Transverse colon (tissue), 4 donors: ENCODE results near the gene RARS1. TPM values are rescaled to one million over a fixed set of nuclear protein-coding genes. Genes with fewer than 3 reads are reported as not detected.

Source experiments
- DNase-seq: peaks from one replicate; pipeline ENCODE4 v3.0.0-alpha.2; 2019
- H3K27ac ChIP-seq, 4 donors: fragments of 200-600 bp; sonication (generic); 2 replicates each; pipeline ENCODE4 v1.5.1; 2016 to 2018; ENCODE audit warnings: inconsistent platforms in 4 of 4
- H3K27me3 ChIP-seq: fragments of 200-600 bp; sonication (generic); 2 replicates; pipeline ENCODE4 v1.5.1; 2017; ENCODE audit warnings: inconsistent platforms
- H3K36me3 ChIP-seq, 4 donors: fragments of 200-600 bp; sonication (generic); 2 replicates each; pipeline ENCODE4 v1.5.1; 2017 to 2019; ENCODE audit warnings: inconsistent platforms in 4 of 4
- H3K4me1 ChIP-seq, 4 donors: fragments of 200-600 bp; sonication (generic); 2 replicates each; pipeline ENCODE4 v1.5.1; 2017 to 2020; ENCODE audit warnings: inconsistent platforms in 4 of 4
- H3K4me3 ChIP-seq, 4 donors: fragments of 200-600 bp; sonication (generic); 1 replicate in 1 of 4; 2 replicates in 3 of 4; pipeline versions ENCODE4 v1.5.1 to v1.6.1; 2017 to 2019; ENCODE audit warnings: inconsistent platforms in 4 of 4
- H3K9me3 ChIP-seq, 2 donors: fragments of 200-600 bp; sonication (generic); 2 replicates each; pipeline ENCODE4 v1.5.1; 2017 to 2019; ENCODE audit warnings: inconsistent platforms in 2 of 2
- EP300 ChIP-seq: sonication (generic); formaldehyde crosslinking; IDR thresholded peaks from one replicate; pipeline ENCODE4 v1.6.1; 2017; ENCODE audit warnings: antibody characterized with exemption, low read depth
- POLR2A ChIP-seq: fragments of 450-650 bp; IDR thresholded peaks from one replicate; pipeline ENCODE4 v1.6.1; 2016; ENCODE audit warnings: antibody characterized with exemption, mild to moderate bottlenecking, moderate library complexity
- POLR2AphosphoS5 ChIP-seq, 3 donors: sonication (generic); formaldehyde crosslinking; IDR thresholded peaks; one replicate each; pipeline ENCODE4 v1.6.1; 2016; ENCODE audit warnings: antibody characterized with exemption in 3 of 3
- WGBS, 2 donors: methylation state at CpG; one replicate each; pipeline ENCODE4 v1.1.5; 2018; ENCODE audit warnings: low coverage in 1 of 2; 5-methylcytosine and 5-hydroxymethylcytosine counted together
- in situ Hi-C, 4 donors: fragments of 200-750 bp; cut with MboI; loops; one replicate each; pipeline versions ENCODE4 v1.15.0 to v1.15.1; 2017; ENCODE audit warnings: low sequenced_read_pairs in 3 of 4, low pct_ligation_motif_present in 1 of 4, low pct_unique_long_range_greater_than_20kb in 1 of 4
- intact Hi-C: fragments of 100-400 bp; cut with DNase I; formaldehyde crosslinking; loops from one replicate; pipeline ENCODE4 v1.15.1; 2023; ENCODE audit warnings: low total_unique reads
- total RNA-seq, 4 donors: library from RNA; depleted of rRNA; stranded (reverse); fragments of >200 nt; gene quantifications; one replicate each; pipeline ENCODE4 v1.1.0, GENCODE V29; 2016
- TF ChIP-seq, protein P1 (sequence below), 5 experiments: fragments of 200-600 bp in 3 of 5; fragments of 450-650 bp in 2 of 5; sonication (generic) in 3 of 5; IDR thresholded peaks; 1 replicate in 2 of 5; 2 replicates in 3 of 5; pipeline ENCODE4 v1.5.1; 2016 to 2017; ENCODE audit warnings: antibody characterized with exemption in 5 of 5, inconsistent platforms in 3 of 5, mild to moderate bottlenecking in 2 of 5, moderate library complexity in 1 of 5

Gene RARS1
- total RNA-seq, 4 donors from 2014 or later: 6.6 to 66.8 (median 41.9) TPM

DNA sequence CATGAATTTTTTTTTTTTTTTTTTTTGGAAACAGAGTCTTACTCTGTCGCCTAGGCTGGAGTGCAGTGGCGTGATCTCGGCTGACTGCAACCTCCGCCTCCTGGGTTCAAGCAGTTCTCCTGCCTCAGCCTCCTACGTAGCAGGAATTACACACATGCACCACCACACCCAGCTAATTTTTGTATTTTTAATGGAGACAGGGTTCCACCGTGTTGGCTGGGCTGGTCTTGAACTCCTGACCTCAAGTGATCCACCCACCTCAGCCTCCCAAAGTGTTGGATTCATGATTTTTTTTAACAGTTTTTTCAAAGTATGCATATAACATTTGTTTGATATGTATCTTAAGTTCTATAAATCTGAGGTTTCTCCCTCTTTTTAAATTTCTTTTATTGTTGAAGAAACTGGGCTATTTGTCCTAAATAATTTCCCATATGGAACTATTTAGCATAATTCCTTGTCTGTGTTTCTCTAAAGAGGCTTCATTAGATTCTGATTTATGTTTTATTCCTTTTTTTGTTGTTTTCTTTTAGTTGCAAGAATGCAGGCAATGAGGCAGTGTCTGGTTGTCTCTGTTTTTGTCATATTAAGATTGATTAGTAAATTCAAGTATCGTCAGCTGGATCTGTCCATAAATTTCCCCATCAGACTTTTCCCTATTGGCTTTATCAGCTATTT, 16.4 kb downstream of the RARS1 start:
- WGBS, 2 donors: 88 to 90% methylated on average over 7 of the region's 7 CpGs
- Histone ChIP-seq H3K9me3 (no peaks in the 10 kb centered on the region), H3K36me3 (peaks cover 0 to 79% (median 26%) of the 10 kb centered on the region in 4 donors), H3K27ac (no peak overlapping the region), H3K4me3 (no peak overlapping the region), H3K27me3 (no peaks in the 10 kb centered on the region), H3K4me1 (no peaks in the 10 kb centered on the region)
- in situ Hi-C loops (no loop called here), intact Hi-C loops (no loop called here)
- TF ChIP-seq, protein P1, sequence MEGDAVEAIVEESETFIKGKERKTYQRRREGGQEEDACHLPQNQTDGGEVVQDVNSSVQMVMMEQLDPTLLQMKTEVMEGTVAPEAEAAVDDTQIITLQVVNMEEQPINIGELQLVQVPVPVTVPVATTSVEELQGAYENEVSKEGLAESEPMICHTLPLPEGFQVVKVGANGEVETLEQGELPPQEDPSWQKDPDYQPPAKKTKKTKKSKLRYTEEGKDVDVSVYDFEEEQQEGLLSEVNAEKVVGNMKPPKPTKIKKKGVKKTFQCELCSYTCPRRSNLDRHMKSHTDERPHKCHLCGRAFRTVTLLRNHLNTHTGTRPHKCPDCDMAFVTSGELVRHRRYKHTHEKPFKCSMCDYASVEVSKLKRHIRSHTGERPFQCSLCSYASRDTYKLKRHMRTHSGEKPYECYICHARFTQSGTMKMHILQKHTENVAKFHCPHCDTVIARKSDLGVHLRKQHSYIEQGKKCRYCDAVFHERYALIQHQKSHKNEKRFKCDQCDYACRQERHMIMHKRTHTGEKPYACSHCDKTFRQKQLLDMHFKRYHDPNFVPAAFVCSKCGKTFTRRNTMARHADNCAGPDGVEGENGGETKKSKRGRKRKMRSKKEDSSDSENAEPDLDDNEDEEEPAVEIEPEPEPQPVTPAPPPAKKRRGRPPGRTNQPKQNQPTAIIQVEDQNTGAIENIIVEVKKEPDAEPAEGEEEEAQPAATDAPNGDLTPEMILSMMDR (IDR thresholded peaks at IDR 0.05): no peak
- DNase-seq: no peak

DNA sequence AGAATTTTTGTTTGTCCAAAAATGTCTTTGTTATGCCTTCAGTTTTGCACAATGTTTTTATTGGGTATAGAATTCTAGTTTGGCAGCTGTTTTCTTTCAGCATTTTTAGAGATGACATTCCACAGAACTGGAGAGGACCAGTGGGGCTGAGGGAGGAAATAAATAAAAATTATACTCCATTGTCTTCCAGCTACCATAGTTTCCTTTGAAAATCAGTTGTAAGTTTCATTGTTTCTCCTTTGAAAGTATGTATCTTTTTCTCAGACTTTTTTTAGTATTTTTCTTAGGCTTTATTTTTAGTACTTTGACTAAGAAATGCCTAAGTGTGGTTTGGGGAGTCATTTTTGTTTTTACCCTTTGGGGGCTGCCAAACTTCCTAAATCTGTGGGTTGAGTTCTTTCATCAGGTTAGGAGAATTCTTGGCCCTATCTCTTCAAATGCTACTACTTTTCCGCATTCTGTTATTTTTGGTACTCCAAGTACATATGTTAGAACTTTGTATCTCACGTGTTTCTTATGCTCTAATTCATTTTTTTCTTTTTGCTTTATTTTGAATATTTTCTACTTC, 27.7 kb downstream of the RARS1 start:
- Histone ChIP-seq H3K9me3 (peaks cover 11 to 12% of the 10 kb centered on the region in 2 donors), H3K36me3 (peaks cover 0 to 96% (median 50%) of the 10 kb centered on the region in 4 donors), H3K4me3 (no peak overlapping the region), H3K27me3 (no peaks in the 10 kb centered on the region), H3K27ac (no peak overlapping the region), H3K4me1 (no peaks in the 10 kb centered on the region)
- intact Hi-C loops (no loop called here), in situ Hi-C loops (no loop called here)
- TF ChIP-seq POLR2A: no peak
- TF ChIP-seq EP300: no peak
- TF ChIP-seq, protein P1 (IDR thresholded peaks at IDR 0.05): no peak
- TF ChIP-seq POLR2AphosphoS5 (IDR thresholded peaks at IDR 0.05): no peak
- 100% methylated on average over 2 of the region's 2 CpGs for WGBS, 2 donors
- DNase-seq: no peak

DNA sequence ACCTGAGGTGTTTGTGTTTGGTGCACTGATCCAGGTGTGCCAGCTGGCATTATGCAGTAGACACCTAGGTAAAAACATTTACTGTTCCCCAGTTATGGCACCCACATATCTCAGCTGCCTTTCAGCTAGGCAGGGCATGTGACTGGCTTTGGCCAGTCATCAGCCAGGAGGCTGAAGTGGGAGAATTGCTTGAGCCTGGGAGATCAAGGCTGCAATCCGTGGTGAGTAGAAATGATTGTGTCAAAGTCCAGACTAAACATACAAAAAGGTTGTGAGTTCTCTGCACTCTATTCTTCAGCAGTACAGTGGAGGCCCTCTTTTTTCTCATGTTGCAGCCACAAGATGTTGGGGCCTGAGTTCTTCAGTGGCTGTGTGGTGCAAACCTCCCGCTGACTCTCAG, 39.6 kb downstream of the RARS1 start:
- Histone ChIP-seq H3K4me3 (no peak overlapping the region), H3K36me3 (no peaks in the 10 kb centered on the region), H3K27me3 (peaks cover 29% of the 10 kb centered on the region), H3K4me1 (peaks cover 0 to 5% (median 2%) of the 10 kb centered on the region in 4 donors), H3K27ac (no peak overlapping the region), H3K9me3 (no peaks in the 10 kb centered on the region)
- WGBS, 2 donors: 54 to 65% methylated on average over 2 of the region's 2 CpGs
- in situ Hi-C loops (no loop called here), intact Hi-C loops (no loop called here)
- TF ChIP-seq POLR2AphosphoS5 (IDR thresholded peaks at IDR 0.05): no peak
- TF ChIP-seq, protein P1 (IDR thresholded peaks at IDR 0.05): no peak
- TF ChIP-seq POLR2A: no peak
- TF ChIP-seq EP300: no peak
- DNase-seq: no peak

DNA sequence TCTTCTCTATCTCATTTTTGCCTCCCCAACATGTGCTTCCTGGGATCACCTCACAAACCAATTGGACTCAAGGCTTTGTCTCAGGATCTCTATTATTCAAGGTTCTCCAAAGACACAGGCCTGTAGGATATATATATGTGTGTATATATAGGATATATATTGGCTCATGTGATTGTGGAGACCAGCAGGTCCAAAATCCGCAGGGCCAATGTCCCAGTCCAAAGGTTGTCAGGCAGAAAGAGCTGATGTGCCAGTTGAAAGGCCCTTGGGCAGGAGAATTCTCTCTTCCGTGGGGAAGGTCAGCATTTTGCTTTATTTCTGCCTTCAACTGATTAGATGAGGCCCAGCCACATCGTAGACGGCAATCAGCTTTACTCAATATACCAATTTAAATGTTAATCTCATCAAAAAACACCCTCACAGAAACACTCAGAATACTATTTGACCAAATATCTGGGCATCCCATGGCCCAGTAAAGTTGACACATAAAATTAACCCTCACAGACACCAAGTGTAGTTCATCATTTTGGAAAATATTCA, 41.6 kb downstream of the RARS1 start:
- intact Hi-C loops (no loop called here), in situ Hi-C loops (no loop called here)
- DNase-seq: no peak
- no peak overlapping the region for H3K27ac ChIP-seq
- H3K4me1 ChIP-seq: peaks cover 0 to 5% (median 2%) of the 10 kb centered on the region in 4 donors
- H3K27me3 ChIP-seq: peaks cover 49% of the 10 kb centered on the region
- no peak overlapping the region for H3K4me3 ChIP-seq
- 80 to 91% methylated on average over 4 of the region's 4 CpGs for WGBS, 2 donors
- H3K36me3 ChIP-seq: no peaks in the 10 kb centered on the region
- TF ChIP-seq POLR2A (no peak), EP300 (no peak), POLR2AphosphoS5 (IDR thresholded peaks at IDR 0.05) (no peak)
- TF ChIP-seq, protein P1 (IDR thresholded peaks at IDR 0.05): no peak
- H3K9me3 ChIP-seq: no peaks in the 10 kb centered on the region
